ENCODE measurements around the gene OR52H1.
"Not testable (repeated sequence)": the region's sequence is repeated elsewhere in the genome, so short reads cannot be mapped to it uniquely, and the experiment has no call there.

Gene OR52H1

DNA sequence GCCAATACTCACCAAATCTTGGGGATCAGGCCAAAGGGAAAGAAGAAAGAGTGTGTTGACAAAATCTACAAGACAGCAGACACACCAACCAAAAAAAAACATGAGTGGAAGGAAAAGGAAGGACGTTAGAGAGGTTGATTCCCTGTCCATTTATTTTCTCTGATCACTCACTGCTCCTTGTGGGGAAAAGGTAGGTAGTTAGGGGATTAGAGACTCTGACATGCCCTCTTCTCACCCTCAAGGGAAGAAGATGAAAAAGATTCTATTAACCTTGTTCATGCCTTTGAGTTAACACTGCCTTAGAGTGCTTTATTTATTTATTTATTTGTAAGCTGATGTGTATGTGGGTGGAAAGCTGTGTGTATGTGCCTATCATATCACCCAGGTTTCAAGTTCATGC, at the start of gene OR52H1:
TSS of gene OR52H1 (minus strand) at position 101 of the 400 bp plus-strand sequence. CDS start 3,035 bp downstream, outside the sequence.
- H3K9me3 ChIP-seq (ENCODE audit: control insufficient read depth in 1 of 2, low read length in 2 of 2): no peaks in the 10 kb centered on the region
- H3K27me3 ChIP-seq (ENCODE audit: control insufficient read depth in 1 of 2, insufficient read depth in 2 of 2, low read length in 2 of 2): no peaks in the 10 kb centered on the region
- no peak within 1 kb of the TSS for H3K27ac ChIP-seq (ENCODE audit: low read depth, low read length)
- H3K9ac ChIP-seq (ENCODE audit: low read depth in 1 of 2, low read length in 2 of 2): no peak within 1 kb of the TSS
- H3K4me3 ChIP-seq (ENCODE audit: low read depth in 1 of 2, low read length in 2 of 2): no peak within 1 kb of the TSS
- H3K4me1 ChIP-seq (ENCODE audit: control insufficient read depth in 1 of 2, insufficient read depth in 2 of 2, low read length in 2 of 2): no peaks in the 10 kb centered on the region
- H3K36me3 ChIP-seq (ENCODE audit: control insufficient read depth in 1 of 2, insufficient read depth in 2 of 2, low read length in 2 of 2): no peaks in the 10 kb centered on the region

DNA sequence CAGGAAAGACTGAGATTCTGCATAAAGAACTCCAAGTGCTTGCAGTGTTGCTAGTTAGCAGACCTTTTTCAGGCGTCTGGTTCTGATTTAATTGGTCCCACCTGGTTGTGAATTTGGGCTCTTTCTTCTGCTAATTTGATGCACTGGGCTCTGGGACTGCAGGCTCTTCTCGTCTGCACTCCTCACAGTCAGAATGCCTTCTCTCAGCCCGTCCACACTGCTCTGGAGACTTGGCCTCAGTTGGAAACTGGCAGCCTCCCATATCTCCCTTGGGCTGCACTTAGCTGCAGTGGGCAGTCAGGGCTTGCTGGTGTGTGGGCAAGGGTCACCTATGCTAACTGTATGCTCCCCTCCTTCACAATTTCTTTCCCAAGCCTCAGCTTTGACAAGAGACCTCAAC, 49.6 kb upstream of the OR52H1 start:
- H3K27me3 ChIP-seq (ENCODE audit: control insufficient read depth in 1 of 2, insufficient read depth in 2 of 2, low read length in 2 of 2): no peaks in the 10 kb centered on the region
- no peak overlapping the region for H3K4me3 ChIP-seq (ENCODE audit: low read depth in 1 of 2, low read length in 2 of 2)
- H3K9ac ChIP-seq (ENCODE audit: low read depth in 1 of 2, low read length in 2 of 2): no peak overlapping the region
- H3K9me3 ChIP-seq (ENCODE audit: control insufficient read depth in 1 of 2, low read length in 2 of 2): no peaks in the 10 kb centered on the region
- peaks cover 0 to 3% of the 10 kb centered on the region in 2 donors for H3K4me1 ChIP-seq (ENCODE audit: control insufficient read depth in 1 of 2, insufficient read depth in 2 of 2, low read length in 2 of 2)
- no peak overlapping the region for H3K27ac ChIP-seq (ENCODE audit: low read depth, low read length)
- H3K36me3 ChIP-seq (ENCODE audit: control insufficient read depth in 1 of 2, insufficient read depth in 2 of 2, low read length in 2 of 2): no peaks in the 10 kb centered on the region

DNA sequence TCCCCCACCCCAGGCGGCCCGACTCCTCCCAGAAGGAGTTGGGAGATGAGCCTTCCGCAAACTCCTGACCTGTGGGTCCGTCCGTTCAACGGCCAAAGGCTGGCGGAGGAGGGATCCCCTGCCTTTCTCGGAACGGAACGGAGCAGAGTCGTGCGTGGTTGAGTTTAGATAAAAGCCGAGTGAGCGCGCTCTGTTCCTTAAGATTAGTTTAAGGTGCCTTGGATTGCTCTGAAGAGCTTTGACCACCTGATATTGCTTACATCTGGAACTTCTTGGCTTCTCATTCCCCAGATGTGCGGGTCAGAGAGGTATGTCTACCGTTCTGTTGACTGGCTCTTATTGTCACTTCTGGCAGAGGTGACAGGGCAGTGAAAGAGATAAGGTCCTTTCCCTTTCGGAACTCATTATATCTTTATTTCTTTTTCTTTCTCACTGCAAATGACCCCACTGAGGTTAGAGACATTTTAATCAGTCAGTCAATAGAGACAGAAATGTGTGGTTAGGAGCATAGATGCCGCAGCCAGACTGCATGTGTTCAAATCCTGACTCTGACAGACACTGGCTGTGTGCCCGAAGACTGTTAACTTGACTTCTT, 48.4 kb upstream of the OR52H1 start, which contains the start of gene TRIM6:
TSS of gene TRIM6 (plus strand) at position 31 of the 595 bp plus-strand sequence. CDS start at position 292, 261 bp downstream.
- H3K9me3 ChIP-seq (ENCODE audit: control insufficient read depth in 1 of 2, low read length in 2 of 2): no peaks in the 10 kb centered on the region
- no peaks in the 10 kb centered on the region for H3K36me3 ChIP-seq (ENCODE audit: control insufficient read depth in 1 of 2, insufficient read depth in 2 of 2, low read length in 2 of 2)
- H3K4me1 ChIP-seq (ENCODE audit: control insufficient read depth in 1 of 2, insufficient read depth in 2 of 2, low read length in 2 of 2): peaks cover 0 to 3% of the 10 kb centered on the region in 2 donors
- H3K9ac ChIP-seq (ENCODE audit: low read depth in 1 of 2, low read length in 2 of 2): peak within 1 kb of the TSS; percentile 36 to 55
- peak within 1 kb of the TSS; percentile 77 to 79 for H3K4me3 ChIP-seq (ENCODE audit: low read depth in 1 of 2, low read length in 2 of 2)
- no peaks in the 10 kb centered on the region for H3K27me3 ChIP-seq (ENCODE audit: control insufficient read depth in 1 of 2, insufficient read depth in 2 of 2, low read length in 2 of 2)
- H3K27ac ChIP-seq (ENCODE audit: low read depth, low read length): no peak within 1 kb of the TSS

DNA sequence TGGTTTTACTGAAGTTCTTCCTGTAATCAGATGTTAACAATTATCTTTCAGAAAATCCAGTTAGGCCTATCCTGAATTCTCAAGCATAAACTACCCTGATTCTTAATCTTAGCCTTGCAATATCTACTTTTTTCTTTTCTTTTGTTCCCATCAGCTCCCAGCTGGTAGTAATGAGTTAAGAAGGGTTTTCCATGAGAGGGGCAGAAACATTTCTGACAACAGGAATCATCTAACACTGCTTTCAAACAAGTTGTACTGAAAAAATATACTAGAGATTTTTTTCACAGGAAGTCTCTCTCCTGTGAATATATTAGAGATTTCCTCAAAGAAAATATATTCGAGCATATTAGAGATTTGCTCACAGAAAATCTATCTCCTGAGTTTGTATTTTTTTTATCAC, 44.8 kb upstream of the OR52H1 start:
- no peak overlapping the region for H3K4me3 ChIP-seq (ENCODE audit: low read depth in 1 of 2, low read length in 2 of 2)
- H3K4me1 ChIP-seq (ENCODE audit: control insufficient read depth in 1 of 2, insufficient read depth in 2 of 2, low read length in 2 of 2): no peaks in the 10 kb centered on the region
- H3K27ac ChIP-seq (ENCODE audit: low read depth, low read length): no peak overlapping the region
- no peaks in the 10 kb centered on the region for H3K27me3 ChIP-seq (ENCODE audit: control insufficient read depth in 1 of 2, insufficient read depth in 2 of 2, low read length in 2 of 2)
- H3K36me3 ChIP-seq (ENCODE audit: control insufficient read depth in 1 of 2, insufficient read depth in 2 of 2, low read length in 2 of 2): no peaks in the 10 kb centered on the region
- no peak overlapping the region for H3K9ac ChIP-seq (ENCODE audit: low read depth in 1 of 2, low read length in 2 of 2)
- H3K9me3 ChIP-seq (ENCODE audit: control insufficient read depth in 1 of 2, low read length in 2 of 2): no peaks in the 10 kb centered on the region

DNA sequence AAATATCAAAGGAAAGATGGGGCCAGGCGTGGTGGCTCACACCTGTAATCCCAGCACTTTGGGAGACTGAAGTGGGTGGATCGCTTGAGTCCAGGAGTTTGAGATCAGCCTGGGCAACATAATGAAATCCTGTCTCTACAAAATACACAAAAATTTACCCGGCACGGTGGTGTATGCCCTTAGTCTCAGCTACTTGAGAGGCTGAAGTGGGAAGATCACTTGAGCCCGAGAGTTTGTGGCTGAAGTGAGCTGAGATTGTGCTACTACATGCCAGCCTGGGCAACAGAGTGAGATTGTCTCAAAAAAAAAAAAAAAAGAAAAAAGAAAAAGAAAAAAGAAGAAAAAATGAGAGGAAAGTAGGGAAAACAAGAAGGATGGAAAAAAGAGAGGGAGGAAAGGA, 44.3 kb upstream of the OR52H1 start:
- Histone ChIP-seq H3K4me1 (ENCODE audit: control insufficient read depth in 1 of 2, insufficient read depth in 2 of 2, low read length in 2 of 2) (no peaks in the 10 kb centered on the region), H3K36me3 (ENCODE audit: control insufficient read depth in 1 of 2, insufficient read depth in 2 of 2, low read length in 2 of 2) (no peaks in the 10 kb centered on the region), H3K27me3 (ENCODE audit: control insufficient read depth in 1 of 2, insufficient read depth in 2 of 2, low read length in 2 of 2) (no peaks in the 10 kb centered on the region), H3K4me3 (ENCODE audit: low read depth in 1 of 2, low read length in 2 of 2) (no peak overlapping the region), H3K9me3 (ENCODE audit: control insufficient read depth in 1 of 2, low read length in 2 of 2) (no peaks in the 10 kb centered on the region), H3K9ac (ENCODE audit: low read depth in 1 of 2, low read length in 2 of 2) (no peak overlapping the region), H3K27ac (ENCODE audit: low read depth, low read length) (no peak overlapping the region)

DNA sequence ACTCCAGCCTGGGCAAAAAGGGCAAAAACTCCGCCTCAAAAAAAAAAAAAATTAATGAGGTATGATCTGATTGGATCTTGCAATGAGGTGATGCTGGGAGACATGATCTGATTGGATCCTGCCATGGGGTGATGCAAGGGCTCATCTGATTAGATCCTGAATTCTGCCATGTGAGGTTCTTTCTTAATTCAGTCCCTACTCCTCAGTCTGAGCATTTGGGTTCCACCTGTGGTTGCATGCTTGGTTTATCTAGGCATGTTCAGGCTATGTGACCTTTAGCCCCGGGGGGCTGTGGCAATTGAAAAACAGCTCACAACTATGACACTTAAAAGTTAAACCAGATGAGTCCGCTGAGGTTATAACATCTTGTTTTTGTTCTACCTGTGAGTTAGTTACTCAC, 43.3 kb upstream of the OR52H1 start:
- Histone ChIP-seq H3K4me3 (ENCODE audit: low read depth in 1 of 2, low read length in 2 of 2) (no peak overlapping the region), H3K27me3 (ENCODE audit: control insufficient read depth in 1 of 2, insufficient read depth in 2 of 2, low read length in 2 of 2) (no peaks in the 10 kb centered on the region), H3K9ac (ENCODE audit: low read depth in 1 of 2, low read length in 2 of 2) (no peak overlapping the region), H3K9me3 (ENCODE audit: control insufficient read depth in 1 of 2, low read length in 2 of 2) (no peaks in the 10 kb centered on the region), H3K27ac (ENCODE audit: low read depth, low read length) (no peak overlapping the region), H3K36me3 (ENCODE audit: control insufficient read depth in 1 of 2, insufficient read depth in 2 of 2, low read length in 2 of 2) (no peaks in the 10 kb centered on the region), H3K4me1 (ENCODE audit: control insufficient read depth in 1 of 2, insufficient read depth in 2 of 2, low read length in 2 of 2) (no peaks in the 10 kb centered on the region)

DNA sequence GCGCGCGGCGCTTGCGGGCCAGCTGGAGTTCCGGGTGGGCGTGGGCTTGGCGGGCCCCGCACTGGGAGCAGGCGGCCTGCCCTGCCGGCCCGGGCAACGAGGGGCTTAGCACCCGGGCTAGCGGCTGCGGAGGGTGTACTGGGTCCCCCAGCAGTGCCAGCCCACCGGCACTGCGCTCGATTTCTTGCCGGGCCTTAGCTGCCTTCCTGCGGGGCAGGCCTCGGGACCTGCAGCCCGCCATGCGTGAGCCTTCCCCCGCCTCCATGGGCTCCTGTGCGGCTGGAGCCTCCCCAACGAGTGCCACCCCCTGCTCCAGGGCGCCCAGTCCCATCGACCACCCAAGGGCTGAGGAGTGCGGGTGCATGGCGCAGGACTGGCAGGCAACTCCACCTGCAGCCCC, 41.6 kb upstream of the OR52H1 start:
- not testable (repeated sequence) for H3K9me3 ChIP-seq (ENCODE audit: control insufficient read depth in 1 of 2, low read length in 2 of 2); H3K27me3 ChIP-seq (ENCODE audit: control insufficient read depth in 1 of 2, insufficient read depth in 2 of 2, low read length in 2 of 2); H3K4me1 ChIP-seq (ENCODE audit: control insufficient read depth in 1 of 2, insufficient read depth in 2 of 2, low read length in 2 of 2); H3K27ac ChIP-seq (ENCODE audit: low read depth, low read length); H3K4me3 ChIP-seq (ENCODE audit: low read depth in 1 of 2, low read length in 2 of 2); H3K36me3 ChIP-seq (ENCODE audit: control insufficient read depth in 1 of 2, insufficient read depth in 2 of 2, low read length in 2 of 2); H3K9ac ChIP-seq (ENCODE audit: low read depth in 1 of 2, low read length in 2 of 2)

DNA sequence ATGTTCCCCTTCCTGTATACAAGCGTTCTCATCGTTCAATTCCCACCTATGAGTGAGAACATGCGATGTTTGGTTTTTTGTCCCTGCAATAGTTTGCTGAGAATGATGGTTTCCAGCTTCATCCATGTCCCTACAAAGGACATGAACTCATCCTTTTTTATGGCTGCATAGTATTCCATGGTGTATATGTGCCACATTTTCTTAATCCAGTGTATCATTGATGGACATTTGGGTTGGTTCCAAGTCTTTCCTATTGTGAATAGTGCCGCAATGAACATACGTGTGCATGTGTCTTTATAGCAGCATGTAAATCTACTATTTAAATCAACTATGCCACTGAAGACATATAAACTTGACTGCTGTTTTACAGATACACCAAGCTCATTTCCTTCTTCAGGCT, 36.1 kb upstream of the OR52H1 start:
- H3K36me3 ChIP-seq (ENCODE audit: control insufficient read depth in 1 of 2, insufficient read depth in 2 of 2, low read length in 2 of 2); H3K4me1 ChIP-seq (ENCODE audit: control insufficient read depth in 1 of 2, insufficient read depth in 2 of 2, low read length in 2 of 2); H3K27me3 ChIP-seq (ENCODE audit: control insufficient read depth in 1 of 2, insufficient read depth in 2 of 2, low read length in 2 of 2); H3K9me3 ChIP-seq (ENCODE audit: control insufficient read depth in 1 of 2, low read length in 2 of 2); H3K4me3 ChIP-seq (ENCODE audit: low read depth in 1 of 2, low read length in 2 of 2); H3K27ac ChIP-seq (ENCODE audit: low read depth, low read length); H3K9ac ChIP-seq (ENCODE audit: low read depth in 1 of 2, low read length in 2 of 2): not testable (repeated sequence)

DNA sequence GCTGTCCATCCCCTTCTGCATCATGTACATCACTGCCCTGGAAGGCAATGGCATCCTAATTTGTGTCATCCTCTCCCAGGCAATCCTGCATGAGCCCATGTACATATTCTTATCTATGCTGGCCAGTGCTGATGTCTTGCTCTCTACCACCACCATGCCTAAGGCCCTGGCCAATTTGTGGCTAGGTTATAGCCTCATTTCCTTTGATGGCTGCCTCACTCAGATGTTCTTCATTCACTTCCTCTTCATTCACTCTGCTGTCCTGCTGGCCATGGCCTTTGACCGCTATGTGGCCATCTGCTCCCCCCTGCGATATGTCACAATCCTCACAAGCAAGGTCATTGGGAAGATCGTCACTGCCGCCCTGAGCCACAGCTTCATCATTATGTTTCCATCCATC, 32.7 kb upstream of the OR52H1 start:
- Histone ChIP-seq H3K4me1 (ENCODE audit: control insufficient read depth in 1 of 2, insufficient read depth in 2 of 2, low read length in 2 of 2) (no peaks in the 10 kb centered on the region), H3K4me3 (ENCODE audit: low read depth in 1 of 2, low read length in 2 of 2) (no peak overlapping the region), H3K27ac (ENCODE audit: low read depth, low read length) (no peak overlapping the region), H3K9me3 (ENCODE audit: control insufficient read depth in 1 of 2, low read length in 2 of 2) (no peaks in the 10 kb centered on the region), H3K9ac (ENCODE audit: low read depth in 1 of 2, low read length in 2 of 2) (no peak overlapping the region), H3K36me3 (ENCODE audit: control insufficient read depth in 1 of 2, insufficient read depth in 2 of 2, low read length in 2 of 2) (no peaks in the 10 kb centered on the region), H3K27me3 (ENCODE audit: control insufficient read depth in 1 of 2, insufficient read depth in 2 of 2, low read length in 2 of 2) (no peaks in the 10 kb centered on the region)

DNA sequence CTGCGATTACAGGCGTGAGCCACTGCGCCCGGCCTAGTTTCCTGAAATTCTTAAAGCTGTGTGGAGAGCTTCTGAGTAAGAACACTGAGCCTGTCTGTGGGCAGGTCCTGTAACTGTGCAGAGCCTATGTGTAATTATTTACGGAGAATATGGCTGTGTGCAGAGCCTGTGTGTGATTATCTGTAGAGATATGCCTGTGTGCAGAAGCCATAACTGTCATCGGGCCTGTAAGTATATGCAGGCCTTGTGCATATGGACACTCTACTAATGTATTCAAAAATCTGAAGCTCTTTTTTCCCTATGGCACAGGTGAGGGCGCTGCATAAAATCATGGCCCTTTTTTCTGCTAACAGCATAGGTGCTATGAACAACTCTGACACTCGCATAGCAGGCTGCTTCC, 32.2 kb upstream of the OR52H1 start, which contains the start of gene OR52B6:
TSS of gene OR52B6 (plus strand) at position 301 of the 400 bp plus-strand sequence. CDS start at position 301, 0 bp downstream.
- no peaks in the 10 kb centered on the region for H3K27me3 ChIP-seq (ENCODE audit: control insufficient read depth in 1 of 2, insufficient read depth in 2 of 2, low read length in 2 of 2)
- H3K9me3 ChIP-seq (ENCODE audit: control insufficient read depth in 1 of 2, low read length in 2 of 2): no peaks in the 10 kb centered on the region
- no peaks in the 10 kb centered on the region for H3K36me3 ChIP-seq (ENCODE audit: control insufficient read depth in 1 of 2, insufficient read depth in 2 of 2, low read length in 2 of 2)
- H3K9ac ChIP-seq (ENCODE audit: low read depth in 1 of 2, low read length in 2 of 2): no peak within 1 kb of the TSS
- H3K4me1 ChIP-seq (ENCODE audit: control insufficient read depth in 1 of 2, insufficient read depth in 2 of 2, low read length in 2 of 2): no peaks in the 10 kb centered on the region
- H3K4me3 ChIP-seq (ENCODE audit: low read depth in 1 of 2, low read length in 2 of 2): no peak within 1 kb of the TSS
- no peak within 1 kb of the TSS for H3K27ac ChIP-seq (ENCODE audit: low read depth, low read length)

DNA sequence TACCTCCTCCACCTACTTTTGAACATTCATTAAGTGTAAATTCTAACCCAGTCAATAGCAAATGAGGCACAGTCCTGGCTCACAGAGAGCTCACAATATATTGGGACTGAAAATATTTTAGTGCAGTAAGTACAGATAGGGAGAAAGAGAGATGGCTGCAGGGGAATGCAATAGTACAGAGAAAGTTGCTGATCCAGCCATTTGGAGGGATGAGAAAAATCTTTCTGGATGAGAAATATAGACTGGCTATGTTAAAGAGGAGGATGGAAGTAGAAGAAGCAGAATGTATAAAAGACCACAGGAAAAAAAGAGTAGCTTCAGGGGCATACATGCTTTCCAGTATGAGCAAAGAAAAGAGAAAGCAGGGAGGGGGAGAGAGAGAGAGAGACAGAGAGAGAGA, 28.8 kb upstream of the OR52H1 start:
- H3K27me3 ChIP-seq (ENCODE audit: control insufficient read depth in 1 of 2, insufficient read depth in 2 of 2, low read length in 2 of 2): no peaks in the 10 kb centered on the region
- H3K9ac ChIP-seq (ENCODE audit: low read depth in 1 of 2, low read length in 2 of 2): no peak overlapping the region
- H3K27ac ChIP-seq (ENCODE audit: low read depth, low read length): no peak overlapping the region
- no peaks in the 10 kb centered on the region for H3K36me3 ChIP-seq (ENCODE audit: control insufficient read depth in 1 of 2, insufficient read depth in 2 of 2, low read length in 2 of 2)
- H3K9me3 ChIP-seq (ENCODE audit: control insufficient read depth in 1 of 2, low read length in 2 of 2): no peaks in the 10 kb centered on the region
- no peaks in the 10 kb centered on the region for H3K4me1 ChIP-seq (ENCODE audit: control insufficient read depth in 1 of 2, insufficient read depth in 2 of 2, low read length in 2 of 2)
- no peak overlapping the region for H3K4me3 ChIP-seq (ENCODE audit: low read depth in 1 of 2, low read length in 2 of 2)

Data from duodenal mucosa (tissue), 2 donors.